H9 (cell line): ENCODE data around the gene CASK. TPM values are rescaled to one million over a fixed set of nuclear protein-coding genes. Genes with fewer than 3 reads are reported as not detected.

ENCODE experiments used
- DNase-seq: peaks from one replicate; pipeline ENCODE4 v3.0.0-alpha.2; 2017
- H2AFZ ChIP-seq: one replicate; pipeline ENCODE4 v1.6.1; 2013; ENCODE audit warnings: mild to moderate bottlenecking, low read length, control low read depth, moderate library complexity
- H2AK5ac ChIP-seq: 2 replicates; pipeline ENCODE4 v1.6.1; 2013; ENCODE audit warnings: low read length, control low read depth, mixed read lengths; ENCODE audit not compliant: insufficient read length
- H2BK120ac ChIP-seq: one replicate; pipeline ENCODE4 v1.6.1; 2013; ENCODE audit warnings: low read depth, mild to moderate bottlenecking, low read length, control low read depth, inconsistent platforms; ENCODE audit not compliant: poor library complexity, severe bottlenecking
- H2BK12ac ChIP-seq: 2 replicates; pipeline ENCODE4 v1.6.1; 2013; ENCODE audit warnings: low read length, control low read depth, mixed read lengths, low read depth; ENCODE audit not compliant: insufficient read length
- H2BK15ac ChIP-seq: 2 replicates; pipeline ENCODE4 v1.6.1; 2013; ENCODE audit warnings: low read depth, low read length, control low read depth
- H2BK20ac ChIP-seq: one replicate; pipeline ENCODE4 v1.6.1; 2013; ENCODE audit warnings: low read depth, mild to moderate bottlenecking, low read length, control low read depth, inconsistent platforms; ENCODE audit not compliant: poor library complexity, severe bottlenecking
- H2BK5ac ChIP-seq: 2 replicates; pipeline ENCODE4 v1.6.1; 2013; ENCODE audit warnings: low read length, control low read depth, mixed read lengths; ENCODE audit not compliant: insufficient read length
- H3K14ac ChIP-seq: 2 replicates; pipeline ENCODE4 v1.6.1; 2013; ENCODE audit warnings: low read length, control low read depth; ENCODE audit not compliant: insufficient read depth
- H3K18ac ChIP-seq: 2 replicates; pipeline ENCODE4 v1.6.1; 2013; ENCODE audit warnings: low read depth, mild to moderate bottlenecking, mixed read lengths, low read length, control low read depth; ENCODE audit not compliant: insufficient read length
- H3K23ac ChIP-seq: 2 replicates; pipeline ENCODE4 v1.6.1; 2013; ENCODE audit warnings: low read length, control low read depth, mixed read lengths, low read depth; ENCODE audit not compliant: insufficient read length
- H3K23me2 ChIP-seq: 2 replicates; pipeline ENCODE4 v1.6.1; 2013; ENCODE audit warnings: low read depth, mild to moderate bottlenecking, mixed read lengths, low read length, control low read depth; ENCODE audit not compliant: insufficient read length, poor library complexity, severe bottlenecking
- H3K27ac ChIP-seq: 2 replicates; pipeline ENCODE4 v1.5.1; 2013; ENCODE audit warnings: low read length, control low read depth, mixed read lengths, low read depth; ENCODE audit not compliant: insufficient read length
- H3K27me3 ChIP-seq: 2 replicates; pipeline ENCODE4 v1.6.1; 2013; ENCODE audit warnings: low read length, control low read depth, inconsistent platforms; ENCODE audit not compliant: insufficient read depth
- H3K4ac ChIP-seq: 2 replicates; pipeline ENCODE4 v1.6.1; 2013; ENCODE audit warnings: low read depth, mild to moderate bottlenecking, control low read depth, inconsistent platforms, low read length, moderate library complexity
- H3K4me1 ChIP-seq: 2 replicates; pipeline ENCODE4 v1.6.1; 2013; ENCODE audit warnings: low read length, control low read depth, inconsistent platforms; ENCODE audit not compliant: insufficient read depth
- H3K4me2 ChIP-seq: 2 replicates; pipeline ENCODE4 v1.6.1; 2013; ENCODE audit warnings: low read length, control low read depth, mixed read lengths; ENCODE audit not compliant: insufficient read length, insufficient read depth
- H3K56ac ChIP-seq: 2 replicates; pipeline ENCODE4 v1.6.1; 2013; ENCODE audit warnings: low read depth, mild to moderate bottlenecking, mixed read lengths, low read length, control low read depth; ENCODE audit not compliant: insufficient read length
- H3K79me1 ChIP-seq: 2 replicates; pipeline ENCODE4 v1.6.1; 2013; ENCODE audit warnings: low read depth, mild to moderate bottlenecking, moderate library complexity, low read length, control low read depth, inconsistent platforms; ENCODE audit not compliant: insufficient read depth, poor library complexity, severe bottlenecking
- H3K79me2 ChIP-seq: 2 replicates; pipeline ENCODE4 v1.6.1; 2013; ENCODE audit warnings: low read length, control low read depth, inconsistent platforms; ENCODE audit not compliant: insufficient read depth
- H3K9ac ChIP-seq: 2 replicates; pipeline ENCODE4 v1.6.1; 2013; ENCODE audit warnings: low read length, control low read depth, mixed read lengths; ENCODE audit not compliant: insufficient read length; ENCODE audit errors: extremely low read depth
- H3K9me3 ChIP-seq: one replicate; pipeline ENCODE4 v1.6.1; 2013; ENCODE audit warnings: low read depth, low read length, inconsistent platforms; ENCODE audit not compliant: control insufficient read depth
- H3T11ph ChIP-seq: one replicate; pipeline ENCODE4 v1.6.1; 2013; ENCODE audit warnings: mild to moderate bottlenecking, low read length, control low read depth, inconsistent platforms
- H4K20me1 ChIP-seq: one replicate; pipeline ENCODE4 v1.6.1; 2013; ENCODE audit not compliant: control insufficient read depth, insufficient read length, insufficient read depth
- H4K5ac ChIP-seq: 2 replicates; pipeline ENCODE4 v1.6.1; 2013; ENCODE audit warnings: low read depth, mild to moderate bottlenecking, mixed read lengths, low read length, control low read depth; ENCODE audit not compliant: insufficient read length
- H4K8ac ChIP-seq: replicated peaks from 2 replicates; pipeline ENCODE4 v1.6.1; 2013; ENCODE audit warnings: low read length, control low read depth, mixed read lengths, low read depth; ENCODE audit not compliant: insufficient read length
- H4K91ac ChIP-seq: 2 replicates; pipeline ENCODE4 v1.6.1; 2013; ENCODE audit warnings: low read depth, mild to moderate bottlenecking, moderate library complexity, mixed read lengths, low read length, control low read depth; ENCODE audit not compliant: insufficient read length
- H3K27ac Mint-ChIP-seq, 3 experiments: 2 replicates in 2 of 3; 3 replicates in 1 of 3; pipeline ENCODE4 v1.8.0; 2020 to 2021; ENCODE audit warnings: mixed read lengths in 3 of 3, mild to moderate bottlenecking in 1 of 3, moderate library complexity in 1 of 3
- H3K27me3 Mint-ChIP-seq: 2 replicates; pipeline ENCODE4 v1.8.0; 2021; ENCODE audit warnings: low read depth, mild to moderate bottlenecking, moderate library complexity, mixed read lengths
- H3K36me3 Mint-ChIP-seq, 3 experiments: 2 replicates in 2 of 3; 3 replicates in 1 of 3; pipeline ENCODE4 v1.8.0; 2020 to 2021; ENCODE audit warnings: low read depth in 3 of 3, mixed read lengths in 3 of 3; ENCODE audit not compliant: insufficient read depth in 1 of 3
- H3K4me1 Mint-ChIP-seq, 2 experiments: 2 replicates each; pipeline ENCODE4 v1.8.0; 2020; ENCODE audit warnings: mixed read lengths in 2 of 2
- H3K4me3 Mint-ChIP-seq, 2 experiments: 2 replicates in 1 of 2; 3 replicates in 1 of 2; pipeline ENCODE4 v1.8.0; 2020 to 2021; ENCODE audit warnings: mild to moderate bottlenecking in 2 of 2, mixed read lengths in 2 of 2, moderate library complexity in 1 of 2
- H3K9me3 Mint-ChIP-seq, 2 experiments: 2 replicates in 1 of 2; 3 replicates in 1 of 2; pipeline ENCODE4 v1.8.0; 2020; ENCODE audit warnings: mild to moderate bottlenecking in 2 of 2, mixed read lengths in 2 of 2, moderate library complexity in 1 of 2
- CTCF ChIP-seq: fragments of 200-600 bp; sonication (generic); conservative IDR thresholded peaks from 3 replicates; pipeline ENCODE4 v1.8.0; 2021; ENCODE audit warnings: antibody characterized with exemption, mild to moderate bottlenecking
- WGBS: extraction: QIAGEN DNeasy Blood & Tissue Kit; methylation state at CpG from one replicate; pipeline ENCODE4 v1.1.7; 2013; ENCODE audit warnings: missing lambda C conversion rate, low lambda C conversion rate, mixed read lengths; ENCODE audit not compliant: insufficient read length; ENCODE audit errors: extremely low coverage; 5-methylcytosine and 5-hydroxymethylcytosine counted together
- total RNA-seq: library from RNA; stranded (reverse); gene quantifications from 2 replicates; pipeline ENCODE4 v1.2.1, GENCODE V29; 2021

The CASK gene
- total RNA-seq, 1 experiment from 2014 or later, result 44.1 TPM

GRCh38 chrX:41596596-41596995 lies 326.8 kb downstream of the CASK start:
- no peak overlapping the region for H3K9ac ChIP-seq
- DNase-seq, result no peak
- peaks cover 28 to 47% of the 10 kb centered on the region in 2 experiments for H3K9me3 Mint-ChIP-seq

More at GRCh38 chrX:41596596-41596995, 326.8 kb downstream of the CASK start:
- H2BK15ac ChIP-seq, result no peak overlapping the region
- H3K27ac Mint-ChIP-seq, result no peak overlapping the region
- H3K14ac ChIP-seq, result no peak overlapping the region
- no peak overlapping the region for H3T11ph ChIP-seq
- no peak overlapping the region for H2BK12ac ChIP-seq
- no peak overlapping the region for H4K8ac ChIP-seq
- no peaks in the 10 kb centered on the region for H3K79me1 ChIP-seq
- peaks cover 4 to 5% of the 10 kb centered on the region in 2 experiments; a peak in 2 of 4 replicates for H3K4me1 Mint-ChIP-seq
- no peaks in the 10 kb centered on the region for H3K9me3 ChIP-seq
- H3K79me2 ChIP-seq, result no peaks in the 10 kb centered on the region
- no peaks in the 10 kb centered on the region for H3K23me2 ChIP-seq
- no peaks in the 10 kb centered on the region; the same call in 1 of the 2 replicates for H3K27me3 Mint-ChIP-seq
- no peak overlapping the region for H3K27ac ChIP-seq
- H3K56ac ChIP-seq, result no peak overlapping the region
- H3K4me3 Mint-ChIP-seq, result no peak overlapping the region
- no peak overlapping the region for H2BK5ac ChIP-seq
- no peak for TF ChIP-seq CTCF
- WGBS, result no CpG with 5 or more reads among the region's 3 CpGs
- peaks cover 3 to 5% (median 3%) of the 10 kb centered on the region in 3 experiments; a peak in 5 of 7 replicates for H3K36me3 Mint-ChIP-seq
- no peak overlapping the region for H3K4ac ChIP-seq
- no peak overlapping the region for H3K23ac ChIP-seq
- H2BK20ac ChIP-seq, result no peak overlapping the region
- no peak overlapping the region for H2BK120ac ChIP-seq
- H4K20me1 ChIP-seq, result no peaks in the 10 kb centered on the region
- H3K4me1 ChIP-seq, result no peaks in the 10 kb centered on the region
- no peak overlapping the region for H2AFZ ChIP-seq
- no peak overlapping the region for H4K91ac ChIP-seq
- H4K5ac ChIP-seq, result no peak overlapping the region
- no peaks in the 10 kb centered on the region for H3K27me3 ChIP-seq
- H2AK5ac ChIP-seq, result no peak overlapping the region
- H3K4me2 ChIP-seq, result no peak overlapping the region
- H3K18ac ChIP-seq, result no peak overlapping the region
